Activated CD4-positive, alpha-beta T cell treated with anti-CD3 and anti-CD28 coated beads, Interleukin-2, Interleukin-6, amounts not matched to agents 100 ng/mL and 50 ng/mL, durations not matched to agents 16 hours and 8 hours (primary cell): ENCODE measurements around the gene BOC.

ENCODE experiments used
- DNase-seq: peaks from one replicate; pipeline ENCODE4 v3.0.0-alpha.2; 2020

Gene BOC

GRCh38 chr3:113254171-113254947, 43.0 kb downstream of the BOC start:
- DNase-seq = no peak

- DNase-seq = no peak
Observed at GRCh38 chr3:113255100-113255853, 43.9 kb downstream of the BOC start.

- no peak for DNase-seq
Observed at GRCh38 chr3:113255854-113256615, 44.7 kb downstream of the BOC start.

GRCh38 chr3:113258361-113258760, 47.0 kb downstream of the BOC start:
- DNase-seq = no peak

GRCh38 chr3:113259196-113259595, 47.8 kb downstream of the BOC start:
- no peak for DNase-seq

GRCh38 chr3:113261063-113261625, 49.8 kb downstream of the BOC start:
- no peak for DNase-seq

GRCh38 chr3:113261626-113262303, 50.4 kb downstream of the BOC start:
- no peak for DNase-seq

GRCh38 chr3:113262304-113262665, 50.9 kb downstream of the BOC start:
- no peak for DNase-seq

- no peak for DNase-seq
Observed at GRCh38 chr3:113263020-113263419, 51.7 kb downstream of the BOC start.

GRCh38 chr3:113263778-113264177, 52.4 kb downstream of the BOC start:
- no peak for DNase-seq

- DNase-seq = no peak
Observed at GRCh38 chr3:113264283-113265131, 53.1 kb downstream of the BOC start.

GRCh38 chr3:113265231-113265630, 53.9 kb downstream of the BOC start:
- no peak for DNase-seq

GRCh38 chr3:113266738-113267137, 55.4 kb downstream of the BOC start:
- DNase-seq = no peak

- DNase-seq = no peak
Observed at GRCh38 chr3:113268311-113268710, 57.0 kb downstream of the BOC start.

GRCh38 chr3:113268942-113269341, 57.6 kb downstream of the BOC start:
- DNase-seq = no peak

- no peak for DNase-seq
Observed at GRCh38 chr3:113269661-113270060, 58.3 kb downstream of the BOC start.

- no peak for DNase-seq
Observed at GRCh38 chr3:113270068-113270467, 58.7 kb downstream of the BOC start.

GRCh38 chr3:113270786-113271185, 59.4 kb downstream of the BOC start:
- DNase-seq = no peak

- no peak for DNase-seq
Observed at GRCh38 chr3:113271189-113271588, 59.8 kb downstream of the BOC start.

GRCh38 chr3:113271594-113272384, 60.4 kb downstream of the BOC start:
- no peak for DNase-seq

GRCh38 chr3:113272385-113272779, 61.0 kb downstream of the BOC start:
- no peak for DNase-seq
